HG03064 (cell line): ENCODE results near the gene CD79A.

Experiments used
- ATAC-seq: cut with Tn5 transposase; IDR thresholded peaks from one replicate; pipeline ENCODE4 v1.9.1; 2021; ENCODE audit warnings: low read depth; ENCODE audit not compliant: unreplicated experiment

CD79A gene

DNA sequence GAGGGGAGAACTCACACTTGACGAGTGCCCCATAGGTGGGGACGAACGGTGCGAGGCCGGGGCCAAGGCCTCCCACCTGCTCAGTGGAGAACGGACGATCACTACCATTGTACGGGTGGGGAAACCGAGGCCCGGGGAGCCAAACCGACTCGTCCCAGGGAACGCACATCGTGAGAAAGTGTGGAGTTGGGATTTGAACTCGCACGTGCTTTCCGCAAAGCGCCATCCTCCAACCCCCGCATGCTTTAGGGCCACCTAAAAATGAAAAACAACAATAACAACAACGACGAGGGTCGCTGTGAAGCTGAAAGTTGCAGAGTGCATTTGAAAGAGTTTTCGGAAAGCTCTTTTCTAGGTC lies 6.4 kb downstream of the CD79A start:
- no peak for ATAC-seq

DNA sequence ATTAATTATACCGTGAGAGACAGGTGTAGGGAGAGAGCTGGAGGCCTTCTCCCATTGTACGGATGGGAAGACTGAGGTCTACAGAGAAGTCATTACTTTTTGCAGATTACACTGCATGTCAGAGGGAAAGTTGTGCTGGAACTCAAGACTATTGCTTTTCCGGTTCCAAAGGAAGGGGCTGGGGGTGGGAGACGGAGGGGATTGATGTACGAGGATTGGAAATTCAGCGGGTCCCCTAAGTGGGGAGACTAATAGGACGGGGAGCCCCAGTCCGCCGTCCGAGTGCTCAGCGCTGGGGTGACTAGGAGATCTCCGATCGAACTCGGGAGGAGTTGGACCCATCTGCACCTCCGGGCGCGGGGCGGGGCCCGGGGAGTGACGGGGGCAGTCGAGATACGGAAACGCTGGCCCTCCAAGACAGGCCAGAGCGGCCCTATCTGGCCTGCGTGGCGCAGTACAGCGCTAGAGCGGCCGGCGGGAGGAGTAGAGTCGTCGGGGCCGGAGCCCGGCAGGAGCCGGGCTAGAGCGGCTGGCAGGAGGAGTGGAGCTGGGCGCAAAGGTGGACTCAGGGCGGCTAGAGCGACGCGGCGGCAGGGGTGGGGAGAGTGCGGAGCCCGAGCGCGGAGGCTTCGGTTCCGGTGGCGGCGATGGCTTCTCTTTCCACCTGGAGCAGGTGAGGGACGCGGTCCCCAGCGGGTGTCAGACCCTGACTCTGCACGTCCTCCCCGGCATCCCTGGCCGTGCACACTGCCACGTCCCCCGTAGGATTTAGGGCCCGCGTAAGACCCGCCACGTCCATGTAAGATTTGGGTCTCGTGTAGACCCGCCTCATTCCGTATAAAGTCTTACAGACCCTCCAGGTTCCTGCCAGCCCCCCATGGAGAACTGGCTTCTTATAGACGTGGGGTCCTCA lies 7.0 kb downstream of the CD79A start:
- ATAC-seq: peak; percentile 61

- ATAC-seq: no peak
Measured at GRCh38 chr19:41886761-41887710, 10.0 kb downstream of the CD79A start.

- ATAC-seq: no peak
Measured at GRCh38 chr19:41887711-41888382, 10.8 kb downstream of the CD79A start.

GRCh38 chr19:41888926-41889325 lies 11.8 kb downstream of the CD79A start:
- no peak for ATAC-seq

DNA sequence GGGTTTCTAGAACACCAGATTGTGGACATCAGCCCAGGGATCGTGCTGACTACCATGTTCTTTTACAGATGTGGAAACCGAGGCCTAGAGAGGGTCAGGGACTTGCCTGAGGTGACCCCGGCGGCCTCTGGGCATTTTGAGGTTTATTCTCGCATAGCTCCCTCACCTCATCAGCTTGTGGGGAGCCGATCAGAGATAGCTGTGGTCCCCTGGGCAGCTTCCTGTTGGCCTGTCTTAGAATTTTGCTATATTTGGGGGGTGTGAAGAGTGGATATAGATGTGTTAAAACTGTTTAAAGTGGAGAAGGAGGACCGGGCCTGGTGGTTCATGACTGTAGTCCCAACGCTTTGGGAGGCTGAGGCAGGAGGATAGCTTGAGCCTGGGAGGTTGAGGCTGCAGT lies 12.8 kb downstream of the CD79A start:
- no peak for ATAC-seq

DNA sequence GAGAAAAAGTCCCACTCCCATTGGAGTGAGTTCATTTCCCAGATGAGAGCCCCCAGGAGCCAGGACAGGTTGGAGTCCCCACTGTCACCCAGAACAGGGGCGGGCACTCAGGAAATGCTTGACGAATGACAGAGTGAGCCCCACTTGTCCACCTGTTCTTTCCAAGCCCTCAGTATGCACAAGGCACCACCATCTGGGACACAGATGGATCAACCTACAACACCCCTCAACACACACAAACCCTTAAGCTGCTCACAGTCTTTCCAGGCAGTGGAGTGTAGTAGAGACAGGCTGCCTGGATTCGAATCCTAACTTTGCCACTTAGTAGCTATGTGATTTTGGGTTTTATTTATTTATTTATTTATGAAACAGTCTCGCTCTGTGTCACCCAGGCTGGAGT lies 13.9 kb downstream of the CD79A start:
- no peak for ATAC-seq

DNA sequence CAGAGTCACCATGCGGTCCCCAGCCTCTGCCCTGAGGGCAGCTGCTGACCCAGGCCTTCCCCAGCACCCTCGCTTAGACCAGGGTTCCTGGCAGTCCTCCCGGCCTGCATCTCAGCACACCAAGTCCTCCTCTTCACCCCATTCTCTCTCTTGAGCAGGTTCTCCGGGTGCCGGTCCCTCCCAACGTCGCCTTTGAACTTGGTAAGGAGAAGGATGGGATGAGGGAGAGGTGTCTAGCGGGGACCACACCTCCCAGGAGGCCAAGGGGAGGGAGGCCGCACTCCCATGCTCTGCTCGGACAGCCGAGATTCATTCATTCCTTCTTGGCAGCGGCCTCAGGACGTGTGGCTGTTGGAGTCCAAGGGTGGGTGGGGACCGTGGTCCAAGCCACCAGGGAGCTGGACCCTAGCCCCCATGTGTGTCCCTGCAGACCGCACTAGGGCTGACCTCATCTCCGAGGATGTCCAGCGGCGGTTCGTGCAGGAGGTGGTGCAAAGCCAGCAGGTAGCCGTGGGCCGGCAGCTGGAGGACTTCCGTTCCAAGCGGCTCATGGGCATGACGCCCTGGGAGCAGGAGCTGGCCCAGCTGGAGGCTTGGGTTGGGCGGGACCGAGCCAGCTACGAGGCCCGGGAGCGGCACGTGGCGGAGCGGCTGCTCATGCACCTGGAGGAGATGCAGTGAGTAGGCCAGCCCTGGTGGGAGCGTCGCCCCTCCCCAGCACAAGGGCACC lies 15.3 kb downstream of the CD79A start:
- no peak for ATAC-seq

- no peak for ATAC-seq
Measured at GRCh38 chr19:41893899-41894298, 16.8 kb downstream of the CD79A start.

- ATAC-seq: no peak
Measured at GRCh38 chr19:41894350-41894749, 17.3 kb downstream of the CD79A start.

GRCh38 chr19:41895745-41896580 lies 18.9 kb downstream of the CD79A start:
- no peak for ATAC-seq

- no peak for ATAC-seq
Measured at GRCh38 chr19:41896581-41896942, 19.5 kb downstream of the CD79A start.

- no peak for ATAC-seq
Measured at GRCh38 chr19:41897181-41897580, 20.1 kb downstream of the CD79A start.

GRCh38 chr19:41897820-41898219 lies 20.7 kb downstream of the CD79A start:
- ATAC-seq: no peak

GRCh38 chr19:41898235-41898634 lies 21.2 kb downstream of the CD79A start:
- ATAC-seq: no peak

DNA sequence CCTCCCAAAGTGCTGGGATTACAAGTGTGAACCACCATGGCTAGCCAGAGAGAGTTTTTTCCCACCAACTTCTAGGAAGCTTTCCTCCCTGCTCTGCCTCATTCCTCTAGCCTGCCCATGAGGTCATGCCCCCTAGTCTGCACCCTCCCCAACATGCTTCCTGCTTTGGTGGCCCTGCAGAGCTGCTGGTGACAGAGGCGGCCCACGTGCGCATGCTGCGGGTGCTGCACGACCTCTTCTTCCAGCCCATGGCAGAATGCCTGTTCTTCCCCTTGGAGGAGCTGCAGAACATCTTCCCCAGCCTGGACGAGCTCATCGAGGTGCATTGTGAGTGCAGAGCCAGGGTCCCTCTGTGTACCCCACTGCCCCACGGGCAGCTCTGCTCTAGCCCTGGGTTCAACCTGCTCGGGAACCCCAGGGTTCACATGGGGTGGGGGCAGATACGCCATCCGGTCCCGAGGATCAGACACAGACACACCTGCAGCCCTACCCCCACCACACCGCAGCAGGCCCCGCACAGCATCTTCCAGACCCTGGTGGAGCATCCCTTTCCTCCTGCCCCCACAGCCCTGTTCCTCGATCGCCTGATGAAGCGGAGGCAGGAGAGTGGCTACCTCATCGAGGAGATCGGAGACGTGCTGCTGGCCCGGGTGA lies 24.8 kb downstream of the CD79A start:
- no peak for ATAC-seq

DNA sequence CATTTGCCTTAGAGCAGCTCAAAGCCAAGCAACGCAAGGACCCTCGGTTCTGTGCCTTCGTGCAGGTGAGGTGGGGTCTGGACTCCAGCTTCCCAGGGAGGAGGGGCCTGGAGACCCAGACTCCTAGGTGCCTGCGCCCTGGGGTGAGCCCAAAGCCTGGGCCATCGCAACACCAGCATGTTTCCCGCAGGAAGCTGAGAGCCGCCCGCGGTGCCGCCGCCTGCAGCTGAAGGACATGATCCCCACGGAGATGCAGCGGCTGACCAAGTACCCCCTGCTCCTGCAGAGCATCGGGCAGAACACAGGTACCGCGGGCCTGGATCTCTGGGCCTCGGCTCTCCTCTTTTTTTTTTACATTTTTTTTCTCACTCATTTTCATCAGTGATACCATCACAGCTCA lies 25.5 kb downstream of the CD79A start:
- ATAC-seq: no peak

DNA sequence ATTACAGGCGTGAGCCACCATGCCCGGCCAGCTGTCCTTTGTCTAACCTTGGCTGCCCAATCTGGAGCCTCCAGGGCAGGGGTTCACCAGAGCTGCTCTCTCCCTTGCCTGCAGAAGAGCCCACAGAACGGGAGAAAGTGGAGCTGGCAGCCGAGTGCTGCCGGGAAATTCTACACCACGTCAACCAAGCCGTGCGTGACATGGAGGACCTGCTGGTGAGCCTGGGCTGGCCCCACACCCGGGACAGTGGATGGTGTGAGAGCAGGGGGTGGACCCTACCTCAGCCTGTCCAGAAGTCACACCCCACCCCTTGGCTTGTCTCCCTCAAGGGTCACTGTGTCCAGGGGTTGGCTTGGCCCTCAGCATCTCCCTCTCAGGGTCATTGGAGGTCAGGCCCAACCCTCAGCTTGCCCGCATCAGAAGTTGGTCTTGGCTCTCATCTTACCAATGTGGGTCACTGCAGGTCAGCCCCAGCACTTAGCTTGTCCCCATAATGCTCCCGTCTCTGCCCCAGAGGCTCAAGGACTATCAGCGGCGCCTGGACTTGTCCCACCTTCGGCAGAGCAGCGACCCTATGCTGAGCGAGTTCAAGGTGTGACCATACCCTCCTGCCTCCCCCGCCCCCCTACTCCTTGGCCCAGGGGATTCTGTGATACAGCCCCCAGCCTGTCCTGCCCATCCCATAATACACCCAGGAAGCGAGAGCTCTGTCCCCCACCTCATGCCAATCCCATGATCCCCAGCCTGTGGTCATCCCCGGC lies 26.3 kb downstream of the CD79A start:
- no peak for ATAC-seq
